GM23338 (cell line): ENCODE results near the gene PCSK2. TPM values are rescaled to one million over a fixed set of nuclear protein-coding genes. Genes with fewer than 3 reads are reported as not detected.

ENCODE experiments used
- ATAC-seq: fragments of 200-7000 bp; cut with Tn5 transposase; 3 replicates; pipeline ENCODE4 v1.9.1; 2020
- DNase-seq: peaks from one replicate; pipeline ENCODE4 v3.0.0-alpha.2; 2015; ENCODE audit warnings: low spot score
- H2AFZ ChIP-seq: fragments of 200-600 bp; sonication (generic); 2 replicates; pipeline ENCODE4 v1.8.0; 2016; ENCODE audit warnings: antibody characterized with exemption, mild to moderate bottlenecking, moderate library complexity
- H3F3A ChIP-seq: fragments of 200-600 bp; sonication (generic); replicated peaks from 2 replicates; pipeline ENCODE4 v1.8.0; 2017; ENCODE audit warnings: antibody characterized with exemption, mixed run types, low read depth
- H3K27ac ChIP-seq: fragments of 200-600 bp; sonication (generic); 2 replicates; pipeline ENCODE4 v1.6.1; 2016; ENCODE audit warnings: low read depth
- H3K27me3 ChIP-seq: fragments of 200-600 bp; sonication (generic); 2 replicates; pipeline ENCODE4 v1.8.0; 2016; ENCODE audit warnings: mild to moderate bottlenecking, mixed run types, moderate library complexity; ENCODE audit not compliant: insufficient read depth
- H3K36me3 ChIP-seq: fragments of 200-600 bp; sonication (generic); 2 replicates; pipeline ENCODE4 v1.8.0; 2016; ENCODE audit warnings: mild to moderate bottlenecking; ENCODE audit not compliant: insufficient read depth
- H3K4me1 ChIP-seq: fragments of 200-600 bp; sonication (generic); 2 replicates; pipeline ENCODE4 v1.8.0; 2016; ENCODE audit warnings: mild to moderate bottlenecking, moderate library complexity; ENCODE audit not compliant: insufficient read depth
- H3K4me2 ChIP-seq: fragments of 200-600 bp; sonication (generic); 2 replicates; pipeline ENCODE4 v1.7.1; 2017; ENCODE audit warnings: mixed run types
- H3K4me3 ChIP-seq: fragments of 200-600 bp; sonication (generic); 2 replicates; pipeline ENCODE4 v1.6.1; 2016; ENCODE audit warnings: mixed run types
- H3K79me2 ChIP-seq: fragments of 200-600 bp; sonication (generic); replicated peaks from 2 replicates; pipeline ENCODE4 v1.8.0; 2017; ENCODE audit warnings: mild to moderate bottlenecking; ENCODE audit not compliant: insufficient read depth
- H3K9me2 ChIP-seq: fragments of 200-600 bp; sonication (generic); 2 replicates; pipeline ENCODE4 v1.8.0; 2017; ENCODE audit not compliant: insufficient read depth
- H4K20me1 ChIP-seq: fragments of 200-600 bp; sonication (generic); replicated peaks from 2 replicates; pipeline ENCODE4 v1.8.0; 2017; ENCODE audit warnings: mild to moderate bottlenecking; ENCODE audit not compliant: insufficient read depth
- H3K27ac Mint-ChIP-seq: 2 replicates; pipeline ENCODE4 v1.8.0; 2020; ENCODE audit warnings: inconsistent platforms, mild to moderate bottlenecking, moderate library complexity, mixed read lengths
- H3K27me3 Mint-ChIP-seq: 3 replicates; pipeline ENCODE4 v1.8.0; 2022; ENCODE audit warnings: low read depth, mild to moderate bottlenecking, moderate library complexity, mixed read lengths, inconsistent platforms; ENCODE audit not compliant: insufficient read depth, poor library complexity
- H3K36me3 Mint-ChIP-seq: 3 replicates; pipeline ENCODE4 v1.8.0; 2021; ENCODE audit warnings: low read depth, mild to moderate bottlenecking, inconsistent platforms, moderate library complexity, mixed read lengths
- H3K4me1 Mint-ChIP-seq: 3 replicates; pipeline ENCODE4 v1.8.0; 2020; ENCODE audit warnings: mild to moderate bottlenecking, inconsistent platforms, mixed read lengths
- H3K4me3 Mint-ChIP-seq: 3 replicates; pipeline ENCODE4 v1.8.0; 2021; ENCODE audit warnings: moderate library complexity, mild to moderate bottlenecking, inconsistent platforms, mixed read lengths
- H3K9me3 Mint-ChIP-seq: 3 replicates; pipeline ENCODE4 v1.8.0; 2020; ENCODE audit warnings: moderate library complexity, mild to moderate bottlenecking, inconsistent platforms, mixed read lengths
- EZH2 ChIP-seq: fragments of 200-600 bp; sonication (generic); IDR thresholded peaks from one replicate; pipeline ENCODE4 v1.8.0; 2017; ENCODE audit warnings: antibody characterized with exemption, mild to moderate bottlenecking, low read depth; ENCODE audit not compliant: unreplicated experiment
- EZH2phosphoT487 ChIP-seq: fragments of 200-600 bp; sonication (generic); IDR thresholded peaks from one replicate; pipeline ENCODE4 v1.8.1; 2018; ENCODE audit warnings: antibody characterized with exemption; ENCODE audit not compliant: unreplicated experiment
- NANOG ChIP-seq: IDR thresholded peaks from 2 replicates; pipeline ENCODE4 v1.6.1; 2016; ENCODE audit warnings: antibody characterized with exemption, borderline replicate concordance
- POLR2AphosphoS5 ChIP-seq: IDR thresholded peaks from 2 replicates; pipeline ENCODE4 v1.6.1; 2016; ENCODE audit warnings: antibody characterized with exemption, low read depth
- STAT1 ChIP-seq: IDR thresholded peaks from one replicate; pipeline ENCODE4 v1.6.1; 2016; ENCODE audit warnings: antibody characterized with exemption; ENCODE audit not compliant: unreplicated experiment
- ZNF114 ChIP-seq: fragments of 250-450 bp; sonication (Bioruptor Pico); IDR thresholded peaks from 2 replicates; pipeline ENCODE4 v1.5.0; 2020; ENCODE audit warnings: mild to moderate bottlenecking, moderate library complexity
- polyA plus RNA-seq: library from polyadenylated mRNA; unstranded; fragments of >200 nt; fragmentation: Nextera tagmentation; extraction: Ambion mirVana; gene quantifications from 2 replicates; pipeline ENCODE4 v1.2.1, GENCODE V29; 2016
- total RNA-seq: library from RNA; depleted of rRNA; stranded (reverse); fragments of >200 nt; shearing (Covaris generic); gene quantifications from 2 replicates; pipeline ENCODE4 v1.2.3, GENCODE V29; 2014
- TF ChIP-seq, protein P1 (sequence below), 2 experiments: fragments of 200-600 bp in 1 of 2; sonication (generic) in 1 of 2; conservative IDR thresholded peaks; 2 replicates each; pipeline versions ENCODE4 v1.5.1 to v1.6.1; 2016 to 2017; ENCODE audit warnings: antibody characterized with exemption in 2 of 2, low read depth in 2 of 2, mild to moderate bottlenecking in 2 of 2, moderate library complexity in 1 of 2
- TF ChIP-seq, protein P2 (sequence below): fragments of 250-450 bp; sonication (Bioruptor Pico); IDR thresholded peaks from 2 replicates; pipeline ENCODE4 v1.5.0; 2020; ENCODE audit warnings: mild to moderate bottlenecking, moderate library complexity

Gene PCSK2
- total and polyA plus RNA-seq, 2 experiments from 2014 or later, result 0.37 to 1.1 TPM

DNA sequence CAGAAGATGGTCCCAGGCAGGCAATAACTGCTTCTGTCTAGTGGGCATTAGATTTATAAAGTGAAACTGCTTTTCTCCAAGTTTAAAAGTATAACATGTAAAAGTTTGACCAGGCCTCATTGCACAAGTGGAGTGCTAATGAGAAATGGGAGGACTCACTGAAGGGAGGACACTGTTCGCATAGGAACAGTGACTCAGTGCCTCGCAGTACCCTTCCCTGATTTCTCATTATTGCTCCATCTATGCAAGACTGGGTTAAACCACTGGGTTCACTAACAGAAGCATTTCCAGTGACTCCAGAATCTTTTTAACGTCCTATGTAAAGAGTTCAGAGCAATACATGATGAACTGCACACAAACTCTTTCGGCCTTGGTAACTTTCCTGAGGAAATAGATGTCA is 79.6 kb downstream of the PCSK2 start:
- H3K27ac Mint-ChIP-seq, result no peak overlapping the region
- Histone ChIP-seq H3K27me3 (no peaks in the 10 kb centered on the region), H2AFZ (no peak overlapping the region), H3K4me1 (no peaks in the 10 kb centered on the region), H3K9me2 (no peaks in the 10 kb centered on the region), H4K20me1 (no peaks in the 10 kb centered on the region), H3K27ac (no peak overlapping the region), H3K36me3 (no peaks in the 10 kb centered on the region), H3F3A (no peaks in the 10 kb centered on the region), H3K79me2 (no peaks in the 10 kb centered on the region), H3K4me3 (no peak overlapping the region), H3K4me2 (no peak overlapping the region)
- H3K27me3 Mint-ChIP-seq, result no peaks in the 10 kb centered on the region
- no peaks in the 10 kb centered on the region for H3K9me3 Mint-ChIP-seq
- peaks cover 14% of the 10 kb centered on the region for H3K4me1 Mint-ChIP-seq
- ATAC-seq (no peak), DNase-seq (no peak)
- no peak overlapping the region for H3K4me3 Mint-ChIP-seq
- TF ChIP-seq, protein P1, sequence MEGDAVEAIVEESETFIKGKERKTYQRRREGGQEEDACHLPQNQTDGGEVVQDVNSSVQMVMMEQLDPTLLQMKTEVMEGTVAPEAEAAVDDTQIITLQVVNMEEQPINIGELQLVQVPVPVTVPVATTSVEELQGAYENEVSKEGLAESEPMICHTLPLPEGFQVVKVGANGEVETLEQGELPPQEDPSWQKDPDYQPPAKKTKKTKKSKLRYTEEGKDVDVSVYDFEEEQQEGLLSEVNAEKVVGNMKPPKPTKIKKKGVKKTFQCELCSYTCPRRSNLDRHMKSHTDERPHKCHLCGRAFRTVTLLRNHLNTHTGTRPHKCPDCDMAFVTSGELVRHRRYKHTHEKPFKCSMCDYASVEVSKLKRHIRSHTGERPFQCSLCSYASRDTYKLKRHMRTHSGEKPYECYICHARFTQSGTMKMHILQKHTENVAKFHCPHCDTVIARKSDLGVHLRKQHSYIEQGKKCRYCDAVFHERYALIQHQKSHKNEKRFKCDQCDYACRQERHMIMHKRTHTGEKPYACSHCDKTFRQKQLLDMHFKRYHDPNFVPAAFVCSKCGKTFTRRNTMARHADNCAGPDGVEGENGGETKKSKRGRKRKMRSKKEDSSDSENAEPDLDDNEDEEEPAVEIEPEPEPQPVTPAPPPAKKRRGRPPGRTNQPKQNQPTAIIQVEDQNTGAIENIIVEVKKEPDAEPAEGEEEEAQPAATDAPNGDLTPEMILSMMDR (conservative IDR thresholded peaks at IDR 0.05; ENCODE audit: low read depth in 2 of 2), result no peak
- no peaks in the 10 kb centered on the region for H3K36me3 Mint-ChIP-seq

DNA sequence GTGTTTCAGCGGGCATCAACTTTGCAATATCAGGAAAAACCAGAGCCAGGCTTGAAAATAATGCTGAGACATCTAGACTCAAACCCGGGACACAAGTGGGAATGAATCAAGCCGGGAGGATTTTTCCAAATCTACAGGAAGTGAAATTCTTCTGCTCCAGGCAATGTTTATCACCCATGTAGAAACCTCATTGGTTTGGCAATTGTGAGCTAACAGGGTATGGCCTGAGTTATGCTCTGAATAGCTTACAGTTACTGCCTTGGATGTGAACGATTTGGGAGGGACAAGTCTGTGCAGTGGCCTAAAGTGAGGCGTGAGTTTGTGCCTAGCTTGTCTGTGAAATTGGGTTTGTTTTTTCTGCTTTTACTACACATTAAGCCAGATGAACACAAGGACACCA is 87.4 kb downstream of the PCSK2 start:
- Mint-ChIP-seq H3K27ac (no peak overlapping the region), H3K36me3 (no peaks in the 10 kb centered on the region), H3K27me3 (no peaks in the 10 kb centered on the region), H3K4me1 (no peaks in the 10 kb centered on the region), H3K9me3 (no peaks in the 10 kb centered on the region; the same call in 2 of the 3 replicates), H3K4me3 (no peak overlapping the region)
- Histone ChIP-seq H3K4me2 (no peak overlapping the region), H3K4me1 (no peaks in the 10 kb centered on the region), H3F3A (no peaks in the 10 kb centered on the region), H3K79me2 (no peaks in the 10 kb centered on the region), H3K9me2 (no peaks in the 10 kb centered on the region), H3K27ac (no peak overlapping the region), H2AFZ (no peak overlapping the region), H3K36me3 (no peaks in the 10 kb centered on the region), H4K20me1 (no peaks in the 10 kb centered on the region), H3K4me3 (no peak overlapping the region), H3K27me3 (no peaks in the 10 kb centered on the region)
- no peak for ATAC-seq
- DNase-seq, result no peak
- no peak for TF ChIP-seq POLR2AphosphoS5
- no peak for TF ChIP-seq EZH2phosphoT487
- TF ChIP-seq, protein P2, sequence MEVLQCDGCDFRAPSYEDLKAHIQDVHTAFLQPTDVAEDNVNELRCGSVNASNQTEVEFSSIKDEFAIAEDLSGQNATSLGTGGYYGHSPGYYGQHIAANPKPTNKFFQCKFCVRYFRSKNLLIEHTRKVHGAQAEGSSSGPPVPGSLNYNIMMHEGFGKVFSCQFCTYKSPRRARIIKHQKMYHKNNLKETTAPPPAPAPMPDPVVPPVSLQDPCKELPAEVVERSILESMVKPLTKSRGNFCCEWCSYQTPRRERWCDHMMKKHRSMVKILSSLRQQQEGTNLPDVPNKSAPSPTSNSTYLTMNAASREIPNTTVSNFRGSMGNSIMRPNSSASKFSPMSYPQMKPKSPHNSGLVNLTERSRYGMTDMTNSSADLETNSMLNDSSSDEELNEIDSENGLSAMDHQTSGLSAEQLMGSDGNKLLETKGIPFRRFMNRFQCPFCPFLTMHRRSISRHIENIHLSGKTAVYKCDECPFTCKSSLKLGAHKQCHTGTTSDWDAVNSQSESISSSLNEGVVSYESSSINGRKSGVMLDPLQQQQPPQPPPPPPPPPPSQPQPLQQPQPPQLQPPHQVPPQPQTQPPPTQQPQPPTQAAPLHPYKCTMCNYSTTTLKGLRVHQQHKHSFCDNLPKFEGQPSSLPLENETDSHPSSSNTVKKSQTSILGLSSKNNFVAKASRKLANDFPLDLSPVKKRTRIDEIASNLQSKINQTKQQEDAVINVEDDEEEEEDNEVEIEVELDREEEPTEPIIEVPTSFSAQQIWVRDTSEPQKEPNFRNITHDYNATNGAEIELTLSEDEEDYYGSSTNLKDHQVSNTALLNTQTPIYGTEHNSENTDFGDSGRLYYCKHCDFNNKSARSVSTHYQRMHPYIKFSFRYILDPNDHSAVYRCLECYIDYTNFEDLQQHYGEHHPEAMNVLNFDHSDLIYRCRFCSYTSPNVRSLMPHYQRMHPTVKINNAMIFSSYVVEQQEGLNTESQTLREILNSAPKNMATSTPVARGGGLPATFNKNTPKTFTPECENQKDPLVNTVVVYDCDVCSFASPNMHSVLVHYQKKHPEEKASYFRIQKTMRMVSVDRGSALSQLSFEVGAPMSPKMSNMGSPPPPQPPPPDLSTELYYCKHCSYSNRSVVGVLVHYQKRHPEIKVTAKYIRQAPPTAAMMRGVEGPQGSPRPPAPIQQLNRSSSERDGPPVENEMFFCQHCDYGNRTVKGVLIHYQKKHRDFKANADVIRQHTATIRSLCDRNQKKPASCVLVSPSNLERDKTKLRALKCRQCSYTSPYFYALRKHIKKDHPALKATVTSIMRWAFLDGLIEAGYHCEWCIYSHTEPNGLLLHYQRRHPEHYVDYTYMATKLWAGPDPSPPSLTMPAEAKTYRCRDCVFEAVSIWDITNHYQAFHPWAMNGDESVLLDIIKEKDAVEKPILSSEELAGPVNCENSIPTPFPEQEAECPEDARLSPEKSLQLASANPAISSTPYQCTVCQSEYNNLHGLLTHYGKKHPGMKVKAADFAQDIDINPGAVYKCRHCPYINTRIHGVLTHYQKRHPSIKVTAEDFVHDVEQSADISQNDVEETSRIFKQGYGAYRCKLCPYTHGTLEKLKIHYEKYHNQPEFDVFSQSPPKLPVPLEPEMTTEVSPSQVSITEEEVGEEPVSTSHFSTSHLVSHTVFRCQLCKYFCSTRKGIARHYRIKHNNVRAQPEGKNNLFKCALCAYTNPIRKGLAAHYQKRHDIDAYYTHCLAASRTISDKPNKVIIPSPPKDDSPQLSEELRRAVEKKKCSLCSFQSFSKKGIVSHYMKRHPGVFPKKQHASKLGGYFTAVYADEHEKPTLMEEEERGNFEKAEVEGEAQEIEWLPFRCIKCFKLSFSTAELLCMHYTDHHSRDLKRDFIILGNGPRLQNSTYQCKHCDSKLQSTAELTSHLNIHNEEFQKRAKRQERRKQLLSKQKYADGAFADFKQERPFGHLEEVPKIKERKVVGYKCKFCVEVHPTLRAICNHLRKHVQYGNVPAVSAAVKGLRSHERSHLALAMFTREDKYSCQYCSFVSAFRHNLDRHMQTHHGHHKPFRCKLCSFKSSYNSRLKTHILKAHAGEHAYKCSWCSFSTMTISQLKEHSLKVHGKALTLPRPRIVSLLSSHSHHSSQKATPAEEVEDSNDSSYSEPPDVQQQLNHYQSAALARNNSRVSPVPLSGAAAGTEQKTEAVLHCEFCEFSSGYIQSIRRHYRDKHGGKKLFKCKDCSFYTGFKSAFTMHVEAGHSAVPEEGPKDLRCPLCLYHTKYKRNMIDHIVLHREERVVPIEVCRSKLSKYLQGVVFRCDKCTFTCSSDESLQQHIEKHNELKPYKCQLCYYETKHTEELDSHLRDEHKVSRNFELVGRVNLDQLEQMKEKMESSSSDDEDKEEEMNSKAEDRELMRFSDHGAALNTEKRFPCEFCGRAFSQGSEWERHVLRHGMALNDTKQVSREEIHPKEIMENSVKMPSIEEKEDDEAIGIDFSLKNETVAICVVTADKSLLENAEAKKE (CRISPR knock-in tag), result no peak
- TF ChIP-seq ZNF114 (CRISPR knock-in tag), result no peak
- TF ChIP-seq STAT1, result no peak
- TF ChIP-seq, protein P1 (conservative IDR thresholded peaks at IDR 0.05; ENCODE audit: low read depth in 2 of 2), result no peak
- no peak for TF ChIP-seq EZH2
- TF ChIP-seq NANOG, result no peak
